Stimulated activated CD8-positive, alpha-beta memory T cell treated with anti-CD3 and anti-CD28 coated beads, Interleukin-12 subunit alpha, Interleukin-12 subunit beta, amount 100 ng/mL, for 4 hours (primary cell): ENCODE data around the gene KMT2C.
"Not testable (repeated sequence)": the region's sequence is repeated elsewhere in the genome, so short reads cannot be mapped to it uniquely, and the experiment has no call there.

Experiments
- DNase-seq: peaks from one replicate; pipeline ENCODE4 v3.0.0-alpha.2; 2020; ENCODE audit warnings: low read depth

The KMT2C gene

DNA sequence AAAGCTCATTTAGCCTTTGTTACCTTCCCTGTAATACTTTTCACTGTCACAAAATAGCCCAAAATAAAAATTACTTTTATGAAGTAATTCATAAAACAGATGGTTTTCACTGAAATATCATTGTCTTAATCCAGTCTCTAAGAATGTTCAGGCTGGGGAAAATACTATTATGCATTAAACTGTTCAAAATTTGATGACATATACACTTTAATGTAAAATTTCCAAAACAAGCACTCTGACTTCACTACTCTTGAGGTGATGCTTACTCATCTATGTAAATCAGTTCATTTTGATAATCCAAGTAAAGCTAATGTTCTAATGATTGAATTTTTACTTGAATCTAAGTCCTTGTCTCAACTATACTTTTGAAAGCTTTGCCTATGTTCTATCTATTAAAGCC is 127.9 kb downstream of the KMT2C start:
- DNase-seq, result no peak

DNA sequence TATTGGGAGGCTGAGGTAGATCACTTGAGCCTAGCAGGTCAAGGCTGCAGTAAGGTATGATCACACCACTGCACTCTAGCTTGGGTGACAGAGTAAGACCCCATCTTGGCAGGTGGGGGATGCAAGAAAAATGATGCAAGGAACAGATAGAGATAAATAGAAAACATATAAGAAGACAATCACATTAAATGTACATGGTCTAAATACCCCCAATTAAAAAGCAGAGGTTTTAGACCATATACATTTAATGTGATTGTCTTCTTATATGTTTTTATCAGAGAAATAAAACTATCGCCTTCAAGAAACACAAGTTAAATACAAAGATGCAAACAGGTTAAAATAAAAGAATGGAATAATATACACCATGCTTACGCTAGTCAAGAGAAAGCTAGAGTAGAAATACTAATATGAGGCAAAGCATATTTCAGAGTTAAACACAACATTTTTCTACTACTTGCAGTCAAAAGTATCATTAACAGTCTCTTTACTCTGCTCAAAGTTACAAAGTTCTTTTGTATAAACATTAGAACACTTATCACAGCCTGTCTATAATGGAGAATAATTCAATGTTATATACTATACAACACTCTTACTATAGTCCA is 136.2 kb downstream of the KMT2C start:
- DNase-seq, result not testable (repeated sequence)

DNA sequence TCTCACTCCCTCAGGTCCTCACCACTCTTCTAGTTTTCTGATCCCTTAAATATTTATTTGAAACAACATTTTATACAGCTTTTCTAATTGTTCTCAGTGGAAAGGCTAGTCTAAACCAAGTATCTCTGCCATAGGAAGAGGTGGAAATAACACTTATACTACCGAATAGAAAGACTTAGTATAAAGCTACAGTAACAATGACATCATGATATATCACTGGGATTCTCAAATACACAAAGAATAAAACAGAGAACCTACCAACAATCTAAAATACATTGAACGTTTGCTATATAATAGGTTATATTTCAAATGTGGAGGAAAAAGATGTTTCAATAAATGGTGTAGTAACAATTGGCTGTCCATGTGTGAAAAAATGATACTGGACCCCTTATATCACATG is 142.9 kb downstream of the KMT2C start:
- DNase-seq, result no peak

DNA sequence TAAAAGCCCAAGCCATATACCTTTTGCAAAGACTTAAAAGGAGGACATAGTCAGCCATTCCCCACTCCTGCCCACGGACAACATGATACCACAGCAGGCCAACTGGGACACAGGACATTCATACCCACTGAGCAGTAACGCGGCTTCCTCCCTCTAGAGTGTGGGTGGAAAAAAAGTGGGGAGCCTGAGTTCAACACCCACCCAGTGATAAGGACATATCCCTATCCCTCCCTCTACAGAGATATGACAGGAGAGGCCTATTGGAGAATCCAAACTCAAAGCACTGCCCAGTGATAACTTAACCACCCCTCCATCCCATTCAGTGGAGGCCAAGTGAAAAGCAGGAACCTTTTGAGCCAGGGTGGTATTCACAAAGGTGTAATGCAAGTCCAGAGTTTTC is 148.8 kb downstream of the KMT2C start:
- not testable (repeated sequence) for DNase-seq

DNA sequence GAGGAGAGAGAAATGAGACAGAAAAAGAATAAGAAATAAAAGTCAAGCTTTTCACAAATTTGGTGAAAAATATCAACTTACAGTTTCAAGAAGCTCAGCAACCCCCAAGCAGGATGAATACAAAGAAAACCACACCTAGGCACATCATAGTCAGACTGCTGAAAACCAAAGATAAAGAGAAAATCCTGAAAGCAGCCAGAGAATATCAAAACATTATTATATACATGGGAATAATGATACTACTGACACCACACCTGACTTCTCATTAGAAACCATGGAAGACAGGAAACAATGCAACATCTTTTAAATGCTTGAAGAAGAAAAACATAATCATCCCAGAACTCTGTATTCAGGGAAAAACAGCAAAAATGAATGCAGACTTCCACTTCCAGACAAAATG is 149.6 kb downstream of the KMT2C start:
- DNase-seq, result not testable (repeated sequence)

DNA sequence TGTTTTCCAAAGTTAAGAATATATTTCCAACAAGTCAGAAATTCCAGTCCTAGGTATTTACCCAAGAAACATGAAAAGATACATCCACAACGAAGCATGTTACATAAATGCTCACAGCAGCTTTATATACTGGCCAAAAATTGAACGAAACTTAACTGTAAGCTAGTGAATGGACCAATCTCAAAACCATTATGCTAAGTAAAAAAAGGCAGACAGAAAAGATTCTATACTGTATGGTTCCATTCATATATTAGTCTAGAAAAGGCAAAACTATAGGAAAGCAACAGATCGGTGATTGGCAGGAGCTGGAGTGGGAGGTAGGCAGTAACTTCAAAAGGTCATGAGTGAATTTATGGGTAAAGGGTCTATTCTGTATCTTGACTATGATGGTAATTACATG is 150.8 kb downstream of the KMT2C start:
- DNase-seq, result not testable (repeated sequence)

DNA sequence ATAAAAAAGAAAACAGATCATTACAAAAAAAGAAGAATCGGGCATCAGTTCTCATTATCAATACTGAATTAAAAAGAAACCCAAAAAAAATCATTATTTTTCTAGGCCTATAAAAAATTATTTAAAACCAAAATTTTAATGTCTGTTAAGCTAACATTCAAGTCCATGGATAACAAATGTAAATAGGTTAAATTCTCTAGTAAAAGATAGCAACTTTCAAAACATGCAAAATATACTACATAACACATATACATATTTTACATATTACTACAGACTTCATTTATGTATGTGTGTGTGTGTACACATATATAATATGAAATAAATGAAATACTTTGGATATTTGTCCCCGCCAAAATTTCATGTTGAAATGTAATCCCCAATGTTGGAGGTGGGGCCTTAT is 158.1 kb downstream of the KMT2C start:
- not testable (repeated sequence) for DNase-seq

DNA sequence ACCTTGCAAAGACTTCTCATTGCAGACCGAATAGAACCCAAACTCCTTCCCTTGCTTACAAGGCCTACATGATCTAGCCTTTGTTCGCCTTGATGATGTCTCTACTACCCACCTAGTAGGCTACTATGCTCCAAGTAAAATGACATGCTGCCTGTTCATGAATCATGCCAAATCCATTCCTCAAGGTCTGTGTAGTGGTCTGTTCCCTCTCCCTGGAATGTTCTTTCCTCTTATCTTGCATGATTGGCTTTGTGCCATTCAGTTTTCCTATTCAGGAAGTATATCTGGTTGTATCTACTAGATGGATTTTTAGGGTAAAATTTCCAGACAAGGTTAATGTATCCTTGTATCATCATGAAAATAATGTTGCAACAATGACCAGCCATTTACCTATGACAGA is 165.4 kb downstream of the KMT2C start:
- not testable (repeated sequence) for DNase-seq

DNA sequence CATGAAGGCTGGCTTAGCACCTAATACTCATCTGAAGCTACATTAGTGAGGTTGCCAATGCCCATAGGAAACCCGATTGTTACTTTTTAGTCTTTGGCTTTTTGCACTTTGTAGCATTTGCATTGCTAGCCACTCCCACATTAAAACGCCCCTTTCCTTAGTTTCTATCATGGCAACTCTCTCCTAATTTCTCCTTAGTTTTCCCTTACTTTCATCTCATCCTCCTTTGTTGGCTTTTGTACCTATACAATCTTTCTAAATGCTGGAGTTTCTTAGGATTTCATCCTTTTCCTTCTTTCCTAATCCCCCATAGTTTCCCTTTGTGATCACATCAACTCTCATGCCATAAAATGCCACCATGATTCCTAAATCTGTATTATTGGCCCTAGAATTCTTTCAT is 168.9 kb downstream of the KMT2C start:
- DNase-seq, result not testable (repeated sequence)

DNA sequence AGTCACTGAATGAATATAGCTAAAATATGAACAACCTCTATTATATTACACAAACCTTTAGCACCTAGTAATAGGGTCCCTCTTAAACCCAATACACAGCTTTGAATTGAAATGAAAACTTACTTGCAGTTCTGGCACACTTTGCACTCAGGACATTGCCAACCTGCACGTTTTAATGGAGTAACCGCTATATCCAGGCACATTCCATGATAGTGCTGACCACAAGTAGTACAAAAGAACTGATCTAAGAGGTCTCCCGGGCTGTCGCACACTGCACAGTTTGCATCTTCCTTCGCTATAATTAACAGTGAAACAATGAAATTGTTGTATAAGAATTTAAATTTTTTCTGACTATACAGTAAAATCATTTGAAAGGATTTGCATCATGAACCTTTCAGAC is 170.9 kb downstream of the KMT2C start:
- not testable (repeated sequence) for DNase-seq

DNA sequence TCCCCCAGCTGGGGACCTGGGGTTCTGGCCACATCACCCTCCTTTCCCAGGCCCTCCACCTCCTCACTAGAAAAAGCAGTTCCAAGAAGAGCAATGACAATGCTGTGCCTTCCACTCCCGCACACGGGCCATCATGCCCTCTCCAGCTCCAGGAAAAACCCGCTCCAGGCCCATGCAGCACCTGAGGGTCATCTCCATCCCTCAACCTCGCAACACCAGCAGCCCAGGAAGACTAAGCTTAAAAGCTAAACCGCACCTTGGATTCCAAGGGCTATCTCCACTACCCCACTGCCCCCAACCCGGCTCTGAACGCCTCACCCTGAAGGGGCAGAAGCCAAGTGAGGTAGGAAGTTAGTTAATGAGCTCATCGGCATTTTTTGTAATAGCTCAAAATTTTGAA is 173.7 kb downstream of the KMT2C start:
- not testable (repeated sequence) for DNase-seq

DNA sequence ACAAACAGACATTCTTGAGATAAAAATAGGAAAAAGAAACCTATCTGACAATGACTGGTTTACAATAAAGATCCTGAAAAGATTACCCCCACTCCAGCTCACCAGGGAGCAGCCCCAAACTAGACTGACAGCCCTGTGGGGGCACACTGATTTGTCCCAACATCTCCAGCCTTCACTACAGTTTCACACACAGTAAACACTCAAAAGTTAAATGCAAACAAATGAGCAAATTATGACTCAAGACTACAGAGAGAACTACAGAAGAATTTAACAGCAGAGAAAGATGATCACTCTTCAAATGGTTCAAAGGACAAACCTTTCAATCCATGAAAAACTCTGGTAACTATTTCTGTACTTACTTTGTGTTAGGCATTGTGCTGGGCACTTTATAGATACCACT is 176.2 kb downstream of the KMT2C start:
- not testable (repeated sequence) for DNase-seq

DNA sequence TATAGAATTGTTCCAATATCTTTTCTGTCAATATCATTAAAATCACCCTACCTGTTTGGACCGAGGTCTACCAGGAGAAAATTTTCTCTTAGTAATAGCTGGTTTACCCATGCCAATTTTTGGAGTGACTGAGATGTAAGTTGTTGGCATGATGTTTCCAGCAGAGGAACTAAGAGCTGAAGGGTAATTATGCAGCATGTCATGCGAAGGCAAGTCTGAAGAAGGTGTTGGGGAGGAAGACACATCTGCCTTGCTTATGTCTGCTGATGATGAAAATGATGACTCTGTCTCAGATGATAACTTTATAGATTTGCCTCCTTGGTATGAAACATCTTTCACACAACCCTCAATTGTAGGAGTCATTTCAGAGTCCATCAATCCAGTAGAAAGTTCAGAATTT is 188.0 kb downstream of the KMT2C start:
- not testable (repeated sequence) for DNase-seq

DNA sequence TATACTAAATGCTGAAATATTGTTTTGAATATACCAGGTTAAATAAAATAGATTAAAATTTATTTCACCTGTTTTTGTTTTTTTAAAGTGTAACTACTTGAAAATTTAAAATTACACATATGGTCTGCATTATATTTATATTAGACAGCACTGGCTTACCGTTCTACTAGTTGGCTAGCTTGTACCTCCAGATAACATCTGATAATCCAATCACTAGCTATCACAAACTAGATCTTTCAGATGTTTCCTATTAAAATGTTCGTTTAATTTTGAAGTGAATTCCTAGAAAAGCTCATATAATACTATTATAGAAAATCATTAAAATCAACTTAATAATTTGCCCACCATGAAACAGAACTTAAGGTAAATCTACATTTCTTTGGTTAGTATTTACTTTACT is 190.4 kb downstream of the KMT2C start:
- not testable (repeated sequence) for DNase-seq

DNA sequence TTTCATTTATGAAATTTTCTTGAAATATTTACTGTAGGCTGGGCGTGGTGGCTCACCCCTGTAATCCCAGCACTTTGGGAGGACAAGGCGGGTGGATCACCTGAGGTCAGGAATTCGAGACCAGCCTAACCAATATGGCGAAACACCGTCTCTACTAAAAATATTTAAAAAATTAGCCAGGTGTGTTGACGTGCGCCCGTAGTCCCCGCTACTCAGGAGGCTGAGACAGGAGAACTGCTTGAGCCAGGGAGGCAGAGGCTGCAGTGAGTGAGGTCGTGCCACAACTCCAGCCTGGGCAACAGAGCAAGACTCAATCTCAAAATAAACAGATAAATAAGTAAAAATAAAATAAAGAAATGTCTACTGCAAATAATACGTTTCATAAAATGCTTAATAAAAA is 192.3 kb downstream of the KMT2C start:
- DNase-seq, result not testable (repeated sequence)

DNA sequence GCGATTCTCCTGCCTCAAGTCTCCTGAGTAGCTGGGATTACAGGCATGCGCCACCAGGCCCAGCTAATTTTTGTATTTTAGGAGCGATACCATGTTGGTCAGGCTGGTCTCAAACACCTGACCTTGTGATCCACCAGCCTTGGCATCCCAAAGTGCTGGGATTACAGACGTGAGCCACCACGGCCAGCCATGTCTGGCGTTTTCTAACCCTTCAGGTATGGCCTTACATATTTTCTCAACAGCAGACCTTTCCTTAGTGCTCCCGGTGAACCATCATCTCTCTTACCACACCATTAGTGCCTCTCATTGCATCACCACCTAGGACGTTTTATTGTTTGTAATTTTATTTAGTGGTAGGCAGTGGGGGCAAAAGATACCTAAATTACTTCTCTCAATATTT is 194.5 kb downstream of the KMT2C start:
- DNase-seq, result not testable (repeated sequence)

DNA sequence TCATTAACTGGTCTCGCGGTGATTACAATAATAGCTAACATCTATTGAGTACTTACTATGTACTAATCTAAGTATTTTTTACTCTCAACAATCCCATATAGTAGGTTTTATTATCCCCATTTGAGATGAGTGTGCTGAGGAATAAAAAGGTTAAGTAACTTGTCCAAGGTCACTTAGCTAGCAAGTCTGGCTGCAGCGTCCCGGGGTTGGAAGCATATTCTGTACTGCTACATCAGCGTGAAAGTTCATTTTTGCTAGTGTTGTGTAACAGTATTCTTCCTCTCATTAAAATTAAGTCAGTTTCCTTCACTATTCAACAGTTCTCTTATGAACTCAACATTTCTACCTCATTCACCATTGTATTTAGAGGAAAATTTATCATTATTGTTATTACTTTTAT is 199.5 kb downstream of the KMT2C start:
- DNase-seq, result not testable (repeated sequence)

DNA sequence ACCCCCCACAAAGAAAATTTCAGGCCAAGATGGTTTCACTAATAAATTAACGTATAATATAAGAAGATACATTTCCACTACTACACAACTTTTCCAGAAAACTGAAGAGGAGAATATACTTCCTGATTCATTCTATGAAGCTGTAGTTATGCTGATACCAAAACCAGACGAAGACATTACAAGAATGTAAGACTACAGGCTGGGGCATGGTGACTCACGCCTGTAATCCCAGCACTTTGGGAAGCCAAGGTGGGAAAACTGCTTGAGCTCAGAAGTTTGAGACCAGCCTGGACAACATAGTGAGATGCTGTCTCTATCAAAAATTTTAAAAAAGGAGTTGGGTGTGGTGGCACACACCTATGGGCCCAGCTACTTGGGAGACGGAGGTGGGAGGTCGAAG is 201.4 kb downstream of the KMT2C start:
- not testable (repeated sequence) for DNase-seq

DNA sequence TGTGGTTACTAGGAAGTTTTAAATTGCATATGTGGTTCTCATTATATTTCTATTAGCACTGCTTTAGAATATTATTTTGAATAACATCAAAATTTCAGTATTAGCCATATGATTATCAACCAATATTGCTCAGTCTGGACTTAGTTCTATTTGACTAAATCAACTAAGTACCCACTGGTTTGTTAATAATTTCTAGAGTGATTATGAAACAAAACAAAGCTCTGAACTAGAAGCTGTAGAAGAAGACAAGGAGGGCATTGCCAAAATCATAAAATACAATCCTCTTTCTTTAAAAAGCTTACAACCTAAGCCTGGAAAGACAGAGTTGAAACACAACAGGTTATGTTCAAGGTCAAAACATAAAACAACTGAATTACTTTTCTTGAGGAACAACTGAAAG is 204.7 kb downstream of the KMT2C start:
- no peak for DNase-seq

DNA sequence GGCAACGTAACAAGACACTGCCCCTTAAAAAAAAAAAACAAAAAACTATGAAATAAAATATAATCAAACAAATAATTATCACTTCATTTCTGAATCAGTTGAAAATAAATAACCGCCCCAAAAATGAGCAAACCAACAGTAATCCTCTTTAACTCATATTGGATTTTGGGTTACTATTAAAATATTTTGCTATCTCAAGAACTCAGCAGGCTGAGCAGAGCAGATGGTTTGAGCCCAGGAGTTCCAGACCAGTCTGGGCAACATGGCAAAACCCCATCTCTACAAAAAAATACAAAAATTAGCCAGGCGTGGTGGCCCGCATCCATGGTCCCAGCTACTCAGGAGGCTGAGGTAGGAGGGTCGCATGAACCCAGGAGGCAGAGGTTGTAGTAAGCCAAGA is 216.2 kb downstream of the KMT2C start:
- not testable (repeated sequence) for DNase-seq

DNA sequence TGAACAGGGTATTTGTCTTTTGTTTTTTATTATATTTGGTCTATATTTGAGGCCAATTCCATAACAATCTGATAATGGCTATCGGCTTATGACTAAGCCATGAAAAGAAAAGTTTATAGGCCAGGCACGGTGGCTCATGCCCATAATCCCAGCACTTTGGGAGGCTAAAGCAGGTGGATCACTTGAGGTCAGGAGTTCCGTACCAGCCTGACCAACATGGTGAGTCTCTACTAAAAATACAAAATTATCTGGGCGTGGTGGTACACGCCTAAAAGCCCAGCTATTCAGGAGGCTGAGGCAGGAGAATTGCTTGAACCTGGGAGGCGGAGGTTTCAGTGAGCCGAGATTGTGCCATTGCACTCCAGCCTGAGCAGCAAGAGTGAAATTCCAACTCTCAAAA is 227.0 kb downstream of the KMT2C start:
- DNase-seq, result not testable (repeated sequence)

DNA sequence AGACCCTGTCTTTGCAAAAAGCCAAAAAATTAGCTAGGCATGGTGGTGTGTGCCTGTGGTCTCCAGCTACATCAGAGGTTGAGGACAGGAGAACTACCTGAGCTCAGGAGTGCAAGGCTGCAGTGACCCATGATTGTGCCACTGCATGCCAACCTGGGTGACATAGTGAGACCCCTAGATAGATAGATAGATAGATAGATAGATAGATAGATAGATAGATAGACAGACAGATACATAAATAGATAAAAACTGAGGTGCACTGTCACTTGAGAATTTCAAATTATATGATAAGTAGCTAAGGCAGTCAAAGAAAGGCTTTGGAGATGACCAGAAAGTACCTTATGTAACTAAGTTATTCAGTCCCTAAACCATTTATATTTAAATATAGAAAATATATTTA is 231.4 kb downstream of the KMT2C start:
- not testable (repeated sequence) for DNase-seq

DNA sequence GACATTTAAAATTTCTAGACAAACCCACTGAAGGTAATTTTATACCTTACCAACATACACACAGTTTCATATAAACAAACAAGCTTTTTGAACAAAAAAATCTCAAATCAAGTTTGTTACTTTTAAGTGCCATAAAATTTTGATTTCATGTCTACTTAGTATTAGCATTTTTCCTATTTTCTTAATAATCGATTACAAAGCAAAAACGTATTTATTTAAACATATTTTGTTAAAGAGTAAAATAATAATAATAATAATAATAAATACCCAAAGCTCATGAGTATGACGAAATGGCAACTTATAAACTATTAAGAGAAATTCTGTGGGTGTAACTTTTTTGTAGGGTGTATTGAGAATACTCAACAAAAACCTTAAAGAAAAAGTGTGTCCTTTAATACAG is 232.7 kb downstream of the KMT2C start:
- no peak for DNase-seq

DNA sequence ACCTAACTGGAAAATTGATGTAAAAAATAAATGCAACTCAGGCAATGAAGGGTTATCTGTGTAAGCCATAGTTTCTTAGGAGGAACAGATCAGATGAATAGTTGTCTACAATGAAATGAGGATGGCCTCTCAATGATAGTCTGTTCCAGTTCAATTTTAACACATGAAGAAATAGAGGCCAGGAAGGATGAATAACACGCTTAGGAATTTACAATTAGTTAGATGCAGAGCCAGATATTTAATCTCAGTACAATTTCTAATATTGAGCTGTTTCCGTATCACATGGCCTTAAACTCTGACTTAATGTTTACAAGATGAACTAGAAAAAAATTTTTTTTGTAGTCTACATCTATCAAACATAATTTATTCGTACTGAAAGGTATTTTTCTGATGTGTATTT is 233.7 kb downstream of the KMT2C start:
- DNase-seq, result no peak

DNA sequence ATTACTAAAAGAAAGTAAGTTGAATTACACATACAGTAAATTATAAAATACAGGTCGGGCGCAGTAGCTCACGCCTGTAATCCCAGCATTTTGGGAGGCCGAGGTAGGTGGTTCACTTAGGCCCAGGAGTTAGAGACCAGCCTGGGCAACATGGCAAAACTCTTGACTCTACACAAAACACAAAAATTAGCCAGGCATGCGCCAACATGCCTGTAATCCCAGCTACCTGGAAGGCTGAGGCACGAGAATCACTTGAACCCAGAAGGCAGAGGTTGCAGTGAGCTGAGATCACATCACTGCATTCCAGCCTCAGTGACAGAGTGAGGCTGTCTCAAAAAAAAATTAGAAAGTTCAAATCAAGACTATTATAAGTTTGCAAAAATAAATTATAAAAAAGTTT is 235.4 kb downstream of the KMT2C start:
- no peak for DNase-seq
